GM12878 (cell line): ENCODE results near the gene KIAA1328.
"Not testable (repeated sequence)": the region's sequence is repeated elsewhere in the genome, so short reads cannot be mapped to it uniquely, and the experiment has no call there.

ENCODE experiments used
- BRCA1 ChIP-seq: IDR thresholded peaks from 2 replicates; pipeline ENCODE4 v1.6.1; 2011; ENCODE audit warnings: low read depth, low read length, improper control_type of control experiment
- TF ChIP-seq, protein P1 (sequence below), 3 experiments: IDR thresholded peaks in 2 of 3; conservative IDR thresholded peaks in 1 of 3; 2 replicates each; pipeline ENCODE4 v1.5.1; 2011; ENCODE audit warnings: low read depth in 3 of 3, low read length in 3 of 3, mild to moderate bottlenecking in 3 of 3, control low read depth in 2 of 3, moderate library complexity in 2 of 3, inconsistent platforms in 1 of 3, mixed read lengths in 1 of 3; ENCODE audit not compliant: control insufficient read depth in 2 of 3, insufficient read depth in 1 of 3; ENCODE audit errors: extremely low read depth in 1 of 3

DNA sequence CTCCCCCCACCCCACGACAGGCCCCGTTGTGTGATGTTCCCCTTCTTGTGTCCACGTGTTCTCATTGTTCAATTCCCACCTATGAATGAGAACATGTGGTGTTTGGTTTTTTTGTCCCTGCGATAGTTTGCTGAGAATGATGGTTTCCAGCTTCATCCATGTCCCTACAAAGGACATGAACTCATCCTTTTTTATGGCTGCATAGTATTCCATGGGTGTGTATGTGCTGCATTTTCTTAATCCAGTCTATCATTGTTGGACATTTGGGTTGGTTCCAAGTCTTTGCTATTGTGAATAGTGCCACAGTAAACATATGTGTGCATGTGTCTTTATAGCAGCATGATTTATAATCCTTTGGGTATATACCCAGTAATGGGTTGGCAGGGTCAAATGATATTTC, 80.4 kb downstream of the KIAA1328 start:
- TF ChIP-seq, protein P1, sequence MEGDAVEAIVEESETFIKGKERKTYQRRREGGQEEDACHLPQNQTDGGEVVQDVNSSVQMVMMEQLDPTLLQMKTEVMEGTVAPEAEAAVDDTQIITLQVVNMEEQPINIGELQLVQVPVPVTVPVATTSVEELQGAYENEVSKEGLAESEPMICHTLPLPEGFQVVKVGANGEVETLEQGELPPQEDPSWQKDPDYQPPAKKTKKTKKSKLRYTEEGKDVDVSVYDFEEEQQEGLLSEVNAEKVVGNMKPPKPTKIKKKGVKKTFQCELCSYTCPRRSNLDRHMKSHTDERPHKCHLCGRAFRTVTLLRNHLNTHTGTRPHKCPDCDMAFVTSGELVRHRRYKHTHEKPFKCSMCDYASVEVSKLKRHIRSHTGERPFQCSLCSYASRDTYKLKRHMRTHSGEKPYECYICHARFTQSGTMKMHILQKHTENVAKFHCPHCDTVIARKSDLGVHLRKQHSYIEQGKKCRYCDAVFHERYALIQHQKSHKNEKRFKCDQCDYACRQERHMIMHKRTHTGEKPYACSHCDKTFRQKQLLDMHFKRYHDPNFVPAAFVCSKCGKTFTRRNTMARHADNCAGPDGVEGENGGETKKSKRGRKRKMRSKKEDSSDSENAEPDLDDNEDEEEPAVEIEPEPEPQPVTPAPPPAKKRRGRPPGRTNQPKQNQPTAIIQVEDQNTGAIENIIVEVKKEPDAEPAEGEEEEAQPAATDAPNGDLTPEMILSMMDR (IDR thresholded peaks at IDR 0.05 in 2 of 3, conservative IDR thresholded peaks at IDR 0.05 in 1 of 3; ENCODE audit: control insufficient read depth in 2 of 3, extremely low read depth in 1 of 3, insufficient read depth in 1 of 3, low read depth in 3 of 3, low read length in 3 of 3) = not testable (repeated sequence)
- not testable (repeated sequence) for TF ChIP-seq BRCA1
